NCI-H2171 (cell line): Measurements from ENCODE around the gene ZNF790.
"Not testable (repeated sequence)": the region's sequence is repeated elsewhere in the genome, so short reads cannot be mapped to it uniquely, and the experiment has no call there.

Experiments
- DNase-seq: peaks from one replicate; lab custom pipeline; 2025; lab: John Stamatoyannopoulos, UW

Gene ZNF790

DNA sequence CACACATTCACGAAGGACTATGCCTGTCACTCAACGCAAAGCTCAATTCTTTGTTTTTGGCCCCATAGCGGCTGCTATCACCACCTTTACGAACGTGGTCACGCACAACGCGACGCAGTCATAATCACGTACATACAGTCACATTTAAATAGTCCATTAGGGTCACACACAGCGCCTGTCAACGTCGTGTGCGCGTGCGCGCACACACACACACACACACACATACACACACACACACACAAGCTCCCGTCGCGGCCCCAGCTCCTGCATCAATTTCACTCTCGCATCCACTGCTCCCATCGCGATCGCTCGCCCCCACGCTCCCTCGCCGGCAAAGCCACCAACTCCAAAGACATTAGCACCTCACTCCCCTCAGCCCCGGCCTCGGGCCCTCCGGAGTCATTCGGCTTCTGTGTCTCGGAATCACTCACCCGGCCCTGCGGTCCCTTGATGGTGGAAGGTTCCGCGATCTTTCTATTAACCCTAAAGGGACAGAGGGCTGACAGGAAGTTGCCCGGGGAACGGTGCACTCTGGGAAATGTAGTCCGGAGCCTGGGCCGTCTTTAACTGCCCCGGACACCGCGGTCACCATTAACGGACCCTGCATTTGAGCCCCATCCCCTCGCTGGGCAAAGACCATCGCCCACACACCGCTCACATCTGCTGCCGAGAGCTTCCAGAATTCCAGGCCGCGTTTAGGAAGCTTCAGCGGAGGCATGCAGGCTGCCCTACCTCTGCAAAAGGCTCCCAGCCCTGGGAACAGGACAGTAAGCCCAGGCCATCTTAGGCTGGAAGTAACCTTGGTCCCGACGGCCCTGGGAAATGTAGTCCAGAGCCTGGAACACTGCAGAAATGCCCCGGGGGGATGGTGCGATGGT, at the start of gene ZNF790:
Gene ZNF790, minus strand, starts transcription at position 482 of the 878 bp plus-strand sequence. CDS start 12,768 bp downstream, outside the sequence.
- DNase-seq = peak; percentile 86

DNA sequence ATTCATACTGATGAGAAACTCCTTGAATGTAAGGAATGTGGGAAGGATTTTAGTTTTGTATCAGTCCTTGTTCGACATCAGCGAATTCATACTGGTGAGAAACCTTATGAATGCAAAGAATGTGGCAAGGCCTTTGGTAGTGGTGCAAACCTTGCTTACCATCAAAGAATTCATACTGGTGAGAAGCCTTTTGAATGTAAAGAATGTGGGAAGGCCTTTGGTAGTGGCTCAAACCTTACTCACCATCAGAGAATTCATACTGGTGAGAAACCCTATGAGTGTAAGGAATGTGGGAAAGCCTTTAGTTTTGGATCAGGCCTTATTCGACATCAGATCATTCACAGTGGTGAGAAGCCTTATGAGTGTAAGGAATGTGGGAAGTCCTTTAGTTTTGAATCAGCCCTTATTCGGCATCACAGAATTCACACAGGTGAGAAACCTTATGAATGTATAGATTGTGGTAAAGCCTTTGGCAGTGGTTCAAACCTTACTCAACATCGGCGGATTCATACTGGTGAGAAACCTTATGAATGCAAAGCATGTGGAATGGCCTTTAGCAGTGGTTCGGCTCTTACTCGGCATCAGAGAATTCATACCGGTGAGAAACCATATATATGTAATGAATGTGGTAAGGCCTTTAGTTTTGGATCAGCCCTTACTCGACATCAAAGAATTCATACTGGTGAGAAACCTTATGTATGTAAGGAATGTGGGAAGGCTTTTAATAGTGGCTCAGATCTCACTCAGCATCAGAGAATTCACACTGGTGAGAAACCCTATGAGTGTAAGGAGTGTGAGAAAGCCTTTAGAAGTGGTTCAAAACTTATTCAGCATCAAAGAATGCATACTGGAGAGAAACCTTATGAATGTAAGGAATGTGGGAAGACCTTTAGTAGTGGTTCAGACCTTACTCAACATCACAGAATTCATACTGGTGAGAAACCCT, 39.1 kb upstream of the ZNF790 start:
- no peak for DNase-seq

DNA sequence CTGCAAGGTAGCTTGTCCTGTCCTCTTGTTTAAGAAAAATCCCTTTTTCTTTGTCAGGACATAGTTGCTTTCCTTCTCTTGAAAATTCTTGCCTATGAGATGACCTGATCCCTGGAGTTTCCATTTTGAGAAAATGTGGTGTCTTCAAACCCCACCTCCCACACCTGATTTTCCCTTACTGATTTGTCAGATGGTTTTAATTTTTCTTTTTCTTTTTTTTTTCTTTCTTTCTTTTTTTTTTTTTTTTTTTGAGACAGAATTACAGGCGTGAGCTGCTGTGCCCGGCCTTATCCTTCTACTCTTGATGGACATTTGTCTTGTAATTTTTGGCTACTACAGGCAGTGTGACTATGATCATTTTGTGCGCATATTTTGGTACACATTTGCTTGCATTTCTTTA, 13.7 kb upstream of the ZNF790 start:
- no peak for DNase-seq

DNA sequence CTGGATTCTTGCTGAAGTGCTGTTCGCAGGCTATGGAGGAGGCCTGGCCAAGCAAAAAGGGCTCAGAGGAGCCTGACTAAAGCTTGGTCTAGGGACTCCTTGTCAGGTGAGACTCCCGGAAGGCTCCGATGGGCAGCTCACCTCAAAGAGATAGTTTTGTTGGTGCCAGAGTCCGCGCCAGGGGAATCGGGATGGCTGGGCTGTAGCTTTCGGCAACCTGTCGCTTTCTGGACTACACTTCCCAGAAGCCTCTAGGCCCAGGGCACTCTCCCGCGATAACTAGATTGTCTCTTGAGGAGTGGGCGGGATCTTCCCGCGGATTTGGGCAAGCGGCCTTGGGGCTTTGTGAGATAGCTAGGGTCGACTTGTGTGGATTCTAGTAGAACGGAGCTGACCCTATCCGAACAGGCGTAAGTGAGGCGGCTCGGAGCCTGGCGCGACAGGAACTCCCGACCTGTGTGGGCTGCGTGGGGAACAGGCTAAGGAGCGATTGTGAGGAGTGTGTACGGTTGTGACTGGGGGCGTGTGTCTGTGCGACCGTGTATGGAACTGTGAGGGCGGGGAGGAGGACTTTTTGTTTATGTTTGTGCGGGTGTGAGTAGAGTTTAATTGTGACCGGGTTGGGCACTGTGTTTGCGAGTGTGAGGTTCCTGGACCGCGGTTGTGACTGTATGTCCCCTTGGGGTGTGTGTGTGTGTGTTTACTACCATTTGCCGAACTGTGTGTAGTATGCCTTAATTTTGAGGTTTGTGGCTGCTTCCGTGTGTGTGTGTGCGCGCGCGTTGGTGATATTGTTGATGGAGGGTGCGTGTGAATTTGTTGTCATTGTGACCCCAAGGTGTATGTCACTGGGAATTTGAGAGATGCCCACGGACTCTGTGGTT, 12.6 kb upstream of the ZNF790 start, which contains the start of gene ZNF345:
Gene ZNF345, plus strand, starts transcription at position 318 of the 884 bp plus-strand sequence. CDS start 25,955 bp downstream, outside the sequence.
- DNase-seq = peak; percentile 95

DNA sequence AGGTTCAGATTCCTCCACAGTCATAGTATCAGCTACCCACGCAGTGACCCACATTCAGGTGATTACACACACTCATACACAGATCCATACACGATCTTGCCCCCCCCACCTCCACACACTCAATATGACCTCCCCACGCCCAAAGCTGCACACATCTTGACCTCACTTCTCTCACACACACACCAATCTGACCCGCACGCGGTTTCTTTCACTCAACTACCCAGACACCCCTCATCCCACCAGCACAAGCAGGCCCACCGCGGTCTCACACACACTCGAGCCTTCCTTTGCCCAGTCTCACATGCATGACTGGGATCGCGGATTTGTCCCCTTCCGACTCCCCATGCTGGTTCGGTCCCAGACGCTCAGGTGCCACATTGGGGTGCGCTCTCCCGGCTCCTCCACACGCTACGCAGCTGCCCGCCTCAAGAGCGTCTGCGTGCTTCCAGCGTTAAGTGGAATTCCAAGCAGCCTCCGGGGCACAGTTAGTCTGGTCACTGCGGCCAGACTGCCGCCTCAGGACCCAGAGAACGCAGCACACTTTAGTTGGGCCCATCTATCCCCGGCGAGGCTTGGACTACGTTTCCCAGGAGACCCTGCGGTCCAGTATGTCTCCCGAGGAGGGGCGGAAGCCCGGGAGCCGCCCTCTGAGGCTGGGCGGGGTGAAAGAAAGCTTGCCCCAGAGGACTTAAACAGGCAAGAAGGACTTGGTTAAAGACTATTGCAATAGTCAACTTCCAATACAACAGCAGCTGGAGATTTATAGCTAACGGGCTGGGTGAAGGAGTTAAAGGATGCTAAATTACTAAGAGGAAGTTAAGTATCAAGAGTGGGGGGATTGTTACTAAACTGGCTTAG, 11.7 kb upstream of the ZNF790 start:
- DNase-seq = peak; percentile 82

DNA sequence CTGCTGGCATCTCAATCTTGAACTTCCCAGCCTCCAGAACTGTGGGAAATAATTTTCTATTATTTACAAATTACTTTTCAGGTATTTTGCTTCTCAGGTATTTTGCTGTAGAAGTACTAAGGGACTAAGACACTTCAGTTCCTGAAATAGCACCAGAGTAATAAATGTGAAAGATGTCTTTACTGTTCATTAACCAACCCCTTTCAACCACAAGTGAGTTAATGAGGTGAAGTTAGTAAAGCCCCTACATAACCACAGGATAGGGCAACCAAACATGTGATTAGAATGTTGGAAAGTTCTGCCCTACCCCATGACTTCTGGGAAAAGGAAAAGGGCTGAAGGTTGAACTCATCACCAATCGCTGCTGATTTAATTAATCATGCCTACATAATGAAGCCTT, 9.8 kb upstream of the ZNF790 start:
- no peak for DNase-seq

DNA sequence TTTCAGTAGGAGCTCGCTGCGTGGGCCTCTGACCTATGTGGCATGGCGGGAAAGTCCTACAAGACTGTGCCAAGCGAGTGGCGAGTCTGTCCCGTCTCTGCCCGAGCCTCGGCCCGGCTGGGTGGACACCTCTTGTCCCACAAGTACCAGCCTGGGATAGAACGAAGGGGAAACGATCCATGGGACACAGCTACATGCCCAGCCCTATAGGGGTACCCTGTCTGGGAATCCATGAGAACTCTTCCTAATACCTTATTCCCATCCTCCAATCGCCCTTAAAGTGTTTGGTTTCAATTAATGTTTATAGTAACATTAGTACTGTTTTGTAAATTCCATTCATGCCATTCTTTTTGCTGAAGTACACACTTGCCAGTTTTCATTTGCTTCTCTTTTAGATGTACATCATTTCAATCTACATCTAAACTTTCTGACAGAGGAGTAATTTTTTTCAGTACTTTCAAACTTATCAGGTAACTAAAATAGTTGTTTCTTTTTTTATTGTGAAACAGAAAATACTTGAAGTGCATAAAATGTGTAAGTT, 667 bp upstream of the ZNF790 start:
- no peak for DNase-seq

DNA sequence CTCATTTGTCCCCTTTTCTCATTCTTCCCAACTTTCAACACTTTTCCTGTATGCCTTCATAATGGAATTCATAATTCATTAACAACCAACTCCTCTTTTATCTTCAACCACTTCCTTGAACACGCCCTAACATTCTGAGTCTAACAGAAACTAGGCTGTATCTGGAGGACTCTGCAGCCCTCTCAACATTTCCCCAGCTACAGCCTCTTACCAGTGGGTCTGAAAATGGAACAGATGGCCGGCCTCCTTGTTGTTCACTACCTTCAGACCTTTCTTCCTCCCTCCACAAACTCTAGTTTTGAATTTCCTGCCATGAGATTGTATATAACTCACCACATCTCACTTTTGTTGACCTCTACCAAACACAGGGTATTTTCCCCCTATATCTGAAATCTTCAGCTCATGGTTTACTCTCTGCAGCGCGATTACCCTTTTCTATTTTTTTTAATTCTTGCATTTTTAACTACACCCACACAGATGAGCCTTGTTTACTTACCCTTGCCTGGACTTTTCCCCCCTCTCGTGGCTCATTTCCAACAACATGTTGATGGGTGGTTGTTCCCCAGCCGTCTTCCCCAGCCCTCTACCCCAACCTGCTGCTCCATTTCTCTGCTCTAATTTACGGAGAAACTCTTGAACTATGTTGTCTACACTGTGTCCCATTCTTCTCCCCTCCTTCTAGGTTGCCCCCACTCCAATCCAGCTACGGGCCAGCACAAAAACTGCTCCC, 846 bp downstream of the ZNF790 start:
- DNase-seq = peak; percentile 38

DNA sequence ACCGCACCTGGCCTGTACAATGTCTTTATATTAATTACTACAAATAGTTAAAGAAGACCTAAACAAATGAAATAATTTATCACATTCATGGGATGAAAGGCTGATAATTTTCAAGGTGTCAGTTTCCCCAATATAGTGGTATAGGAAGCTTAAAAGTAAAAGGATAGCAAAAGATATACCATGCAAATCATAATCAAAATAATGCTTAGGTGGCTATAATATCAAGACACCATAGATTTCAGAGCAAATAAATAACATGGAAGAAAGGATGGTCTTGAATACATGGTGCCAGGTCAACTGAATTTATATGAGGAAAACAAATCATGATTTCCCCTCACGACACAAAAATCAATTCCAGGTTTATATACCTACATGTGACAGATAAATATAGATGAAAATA, 4.8 kb downstream of the ZNF790 start:
- no peak for DNase-seq

DNA sequence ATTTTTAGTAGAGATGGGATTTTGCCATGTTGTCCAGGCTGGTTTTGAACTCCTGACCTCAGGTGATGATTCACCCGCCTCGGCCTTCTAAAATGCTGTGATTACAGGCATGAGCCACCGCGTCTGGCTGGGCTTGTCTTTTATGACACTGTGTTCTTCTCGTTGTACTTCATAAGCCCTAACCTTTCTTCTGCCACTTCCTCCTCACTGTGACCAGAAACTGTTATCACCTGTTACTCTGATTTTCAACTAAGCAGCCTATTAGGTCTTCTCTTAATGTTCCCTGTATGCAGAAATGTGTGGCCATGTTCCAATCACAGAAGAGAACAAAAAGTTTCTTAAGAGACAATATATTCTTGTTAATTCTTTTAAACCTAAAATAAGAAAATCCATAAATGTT, 16.4 kb downstream of the ZNF790 start:
- no peak for DNase-seq

DNA sequence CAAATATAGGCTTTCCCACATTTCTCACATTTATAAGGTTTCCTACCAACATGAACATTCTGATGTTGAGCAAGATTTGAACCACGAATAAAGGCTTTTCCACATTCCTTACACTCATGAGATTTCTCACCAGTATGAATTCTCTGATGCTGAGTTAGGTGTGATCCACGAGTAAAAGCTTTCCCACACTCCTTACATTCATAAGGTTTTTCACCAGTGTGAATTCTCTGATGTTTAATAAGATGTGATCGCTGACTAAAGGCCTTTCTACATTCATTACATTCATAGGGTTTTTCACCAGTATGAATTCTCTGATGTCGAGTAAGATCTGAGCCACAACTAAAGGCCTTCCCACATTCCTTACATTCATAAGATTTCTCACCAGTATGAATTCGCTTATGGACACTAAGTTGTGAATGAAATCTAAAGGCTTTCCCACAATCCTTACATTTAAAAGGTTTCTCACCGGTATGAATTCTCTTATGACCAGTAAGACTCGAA, 19.0 kb downstream of the ZNF790 start:
- no peak for DNase-seq

DNA sequence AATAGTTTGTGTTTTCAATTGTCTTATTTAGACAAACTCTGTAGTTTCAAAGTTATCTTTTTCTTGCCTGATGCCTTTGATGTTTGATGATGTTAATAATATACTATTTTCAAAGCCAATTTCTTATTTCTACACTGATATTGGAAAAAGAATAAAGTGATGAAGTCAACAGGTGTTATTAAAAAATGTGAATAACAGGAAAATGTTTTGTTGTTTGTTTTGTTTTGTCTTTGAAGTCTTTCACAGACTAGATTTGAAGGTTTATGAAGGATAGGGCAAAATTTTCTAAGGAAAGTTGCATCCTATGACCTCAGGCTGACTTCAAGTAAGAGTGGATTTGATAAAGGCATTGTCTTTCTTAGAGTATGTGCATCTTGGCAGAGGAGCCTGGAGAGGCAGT, 31.2 kb downstream of the ZNF790 start:
- no peak for DNase-seq

DNA sequence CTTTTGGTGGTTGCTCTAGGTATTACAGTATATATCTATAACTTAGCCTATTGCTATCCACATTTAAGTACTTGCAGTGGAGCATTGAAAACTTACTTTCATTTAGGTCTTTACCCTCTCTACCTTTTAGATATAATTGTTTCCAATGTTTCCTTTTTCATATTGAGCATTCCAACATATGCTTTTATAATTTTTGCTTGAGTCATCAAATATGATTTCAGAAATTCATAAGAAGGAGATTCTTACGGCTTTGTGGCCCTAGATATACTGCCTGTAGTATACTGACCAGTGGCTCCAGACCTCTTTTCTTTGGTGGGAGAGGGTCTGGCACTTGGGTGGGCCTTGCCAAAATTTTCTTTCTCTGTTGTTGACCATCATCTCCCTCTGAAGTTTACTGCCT, 32.8 kb downstream of the ZNF790 start:
- no peak for DNase-seq

DNA sequence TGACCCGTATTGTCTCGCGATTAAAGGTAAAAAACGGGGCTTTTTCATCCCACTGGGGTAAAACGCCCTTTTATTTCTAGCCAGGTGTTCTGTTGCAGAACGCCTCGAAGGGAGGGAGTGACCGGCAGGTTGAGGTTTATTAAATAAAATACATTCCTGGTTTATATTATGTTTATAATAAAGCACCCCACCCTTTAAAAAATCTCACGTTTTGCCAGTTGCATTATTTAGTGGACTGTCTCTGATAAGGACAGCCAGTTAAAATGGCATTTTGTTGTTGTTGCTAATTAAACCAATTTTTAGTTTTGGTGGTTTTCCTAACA, 40.4 kb downstream of the ZNF790 start:
- DNase-seq = no peak

DNA sequence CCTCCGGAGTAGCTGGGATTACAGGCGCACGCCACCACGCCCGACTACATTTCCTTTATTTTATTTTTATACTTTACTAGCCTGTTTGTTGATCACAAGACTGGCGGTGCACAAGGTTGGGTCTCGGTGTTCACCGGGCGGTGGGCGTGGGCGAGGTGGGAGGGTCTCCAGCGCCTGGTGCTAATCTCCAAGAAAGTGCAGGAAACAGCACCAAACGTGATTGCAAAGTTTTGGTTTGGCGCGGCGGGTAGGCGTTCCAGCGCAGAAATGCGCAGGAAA, 41.5 kb downstream of the ZNF790 start:
- DNase-seq = no peak

DNA sequence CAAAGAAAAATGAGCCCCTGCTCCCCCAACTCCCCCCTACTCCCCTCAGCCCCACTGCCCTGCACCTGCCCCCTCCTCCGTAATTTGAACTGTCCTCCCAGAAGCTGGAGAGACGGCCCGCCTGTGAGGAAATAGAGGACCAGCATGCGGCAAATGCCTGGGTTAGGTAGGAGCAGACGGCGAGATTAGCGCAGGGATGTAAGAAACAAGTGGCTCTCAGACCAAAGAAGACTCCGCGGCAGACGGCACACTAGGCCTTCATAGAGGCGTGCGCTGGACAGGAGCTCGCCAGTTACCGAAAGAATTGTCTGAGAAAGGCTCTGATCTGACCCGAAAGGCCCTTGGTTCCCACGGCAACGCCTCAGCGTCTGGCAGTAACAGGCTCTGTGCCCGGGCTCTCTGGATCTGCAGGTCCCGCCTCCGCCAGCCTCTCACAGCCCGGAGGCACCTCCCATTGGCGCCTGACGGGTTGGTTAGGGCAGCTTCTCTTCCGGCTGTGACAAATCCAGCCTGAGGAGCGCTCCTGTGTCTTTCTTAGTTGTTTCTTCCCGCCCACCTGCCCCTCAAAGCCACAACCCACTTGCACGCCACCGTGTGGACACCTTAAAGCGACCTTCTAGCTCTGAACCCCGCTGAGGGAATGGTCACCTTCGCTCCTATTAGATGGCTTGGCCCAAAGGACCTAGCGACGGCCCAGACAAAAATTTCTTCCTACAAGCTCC, 46.6 kb downstream of the ZNF790 start:
- DNase-seq = not testable (repeated sequence)

DNA sequence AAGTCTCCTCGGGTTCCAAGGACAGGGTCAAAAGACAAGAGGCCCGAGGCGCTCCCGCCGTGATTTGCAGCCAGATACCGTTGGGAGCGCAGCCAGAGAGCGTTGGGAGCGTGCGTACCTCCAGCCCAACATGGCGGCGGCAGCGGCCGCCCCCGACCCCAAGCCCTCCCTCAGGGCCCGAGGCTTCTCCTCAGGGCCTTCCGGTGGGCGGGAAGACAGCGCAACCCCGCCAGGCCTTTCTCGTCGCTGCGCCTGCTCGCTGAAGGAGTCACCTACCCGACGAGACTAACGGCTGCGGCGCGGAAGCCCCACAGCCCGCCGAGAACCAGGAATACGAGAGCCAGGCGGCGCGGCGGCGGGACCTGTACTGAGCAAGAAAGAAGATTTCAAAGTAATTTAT, 62.4 kb downstream of the ZNF790 start:
- DNase-seq = no peak

DNA sequence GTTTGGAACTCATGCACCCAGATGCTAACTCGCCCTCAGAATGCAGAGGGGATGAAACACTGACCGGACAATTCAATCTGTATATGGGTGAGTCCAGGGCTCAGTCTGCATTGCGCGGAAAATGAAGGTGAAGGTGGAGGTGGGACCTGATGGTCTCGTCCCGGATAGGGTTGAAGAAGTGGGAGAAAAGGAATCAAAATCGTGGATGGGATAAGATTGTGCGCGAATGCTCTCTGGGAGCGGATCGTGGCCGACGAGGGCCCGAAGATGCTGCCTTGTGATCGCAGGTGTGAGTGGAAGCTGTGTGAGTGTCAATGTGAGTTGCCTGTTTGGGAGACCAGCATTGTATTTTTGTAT, 65.0 kb downstream of the ZNF790 start:
- no peak for DNase-seq
